ENCODE results near the gene MARK3. TPM values are rescaled to one million over a fixed set of nuclear protein-coding genes. Genes with fewer than 3 reads are reported as not detected.

MARK3 gene
- total and polyA plus RNA-seq, 2 of the 13 experiments (the other 11 are each of a cell fraction or from before 2014, with no cell fraction given), result 47.7 to 56.6 TPM

DNA sequence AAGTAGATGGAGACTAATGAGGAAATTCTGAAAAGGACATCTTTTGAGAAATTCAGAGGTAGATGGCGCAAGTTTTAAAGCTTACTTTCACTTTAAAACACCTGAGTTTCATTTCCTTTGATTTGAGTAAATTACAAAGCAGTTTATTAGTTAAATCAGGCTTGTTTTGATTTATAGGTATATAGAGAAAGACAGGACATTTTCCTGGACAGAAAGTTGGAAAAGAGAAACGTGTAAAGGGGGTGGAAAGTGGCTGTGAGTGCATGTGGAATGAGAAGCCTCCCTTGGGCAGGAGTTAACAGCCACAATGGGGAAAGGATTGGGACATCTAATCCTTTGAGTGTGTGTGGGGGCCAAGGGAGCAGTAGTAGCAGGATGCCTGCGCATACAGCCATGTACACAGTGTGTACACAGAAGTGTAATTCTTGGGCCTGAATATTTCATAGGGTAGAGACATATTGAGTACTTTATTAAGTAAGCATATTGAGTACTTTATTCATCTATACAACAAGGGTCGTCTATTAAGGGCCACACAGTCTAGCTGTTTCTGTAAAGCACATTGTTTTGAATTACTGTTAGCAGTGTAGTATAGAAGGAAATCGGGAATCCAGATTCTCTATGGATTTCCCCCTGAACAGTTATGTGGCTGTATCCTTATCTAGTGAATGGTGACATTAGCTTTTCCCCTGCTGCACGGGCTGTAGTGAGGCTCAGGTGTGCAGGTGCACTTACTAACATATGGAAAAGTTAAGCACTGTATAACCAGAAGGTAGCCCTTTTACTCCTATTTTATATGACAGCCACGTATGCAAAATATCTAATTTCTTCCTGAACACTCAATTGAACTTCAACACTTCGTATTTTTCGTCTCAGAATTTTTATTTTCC lies 19.1 kb downstream of the MARK3 start (continued):
- no peak for TF ChIP-seq ZFYVE20 (CRISPR knock-in tag; IDR thresholded peaks at IDR 0.05; ENCODE audit: borderline replicate concordance, low read depth)

DNA sequence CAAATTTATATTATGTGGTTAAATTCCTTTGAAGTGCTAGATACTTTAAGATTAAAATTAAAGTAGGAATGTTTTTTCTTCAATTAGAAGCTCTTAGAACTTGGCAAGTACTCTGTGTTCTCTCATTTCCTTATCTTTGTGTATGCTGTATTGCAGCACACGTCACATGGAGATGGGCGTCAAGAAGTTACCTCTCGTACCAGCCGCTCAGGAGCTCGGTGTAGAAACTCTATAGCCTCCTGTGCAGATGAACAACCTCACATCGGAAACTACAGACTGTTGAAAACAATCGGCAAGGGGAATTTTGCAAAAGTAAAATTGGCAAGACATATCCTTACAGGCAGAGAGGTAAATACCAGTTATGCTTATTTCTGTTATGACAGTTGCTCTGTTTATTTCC lies 19.7 kb downstream of the MARK3 start:
- in situ Hi-C loops (cut with HindIII; ENCODE audit: extremely low pct_ligation_motif_present, low pct_unique_long_range_greater_than_20kb), result no loop called here
- intact Hi-C loops (cut with micrococcal nuclease; ENCODE audit: unreplicated experiment), result no loop called here
- H3K4me1 ChIP-seq (ENCODE audit: insufficient read depth, low read length), result peaks cover 15% of the 10 kb centered on the region; the same call in 1 of the 2 replicates
- no peak overlapping the region for H2AFZ ChIP-seq (ENCODE audit: low read length)
- TF ChIP-seq, protein P1, sequence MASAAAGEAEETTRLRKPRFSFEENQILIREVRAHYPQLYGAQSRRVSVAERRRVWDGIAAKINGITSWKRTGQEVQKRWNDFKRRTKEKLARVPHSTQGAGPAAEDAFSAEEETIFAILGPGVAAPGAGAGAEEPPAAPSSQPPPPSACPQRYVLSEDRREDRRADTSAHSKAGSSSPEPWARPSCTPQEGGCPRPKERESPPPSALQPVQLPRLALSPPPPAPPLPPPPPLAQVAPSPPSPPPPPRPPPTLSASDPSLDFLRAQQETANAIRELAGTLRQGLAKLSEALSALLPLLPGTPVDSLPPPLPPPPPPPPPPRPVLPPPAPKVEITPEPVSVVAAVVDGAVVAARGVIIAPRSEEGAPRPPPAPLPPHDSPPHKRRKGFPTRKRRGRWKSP (CRISPR knock-in tag; IDR thresholded peaks at IDR 0.05), result no peak
- no peak for TF ChIP-seq NFE2 (CRISPR knock-in tag; IDR thresholded peaks at IDR 0.05)
- no peak for TF ChIP-seq POLR2A (IDR thresholded peaks at IDR 0.05; ENCODE audit: insufficient read depth in 1 of 2, low read depth in 2 of 2, low read length in 2 of 2)
- TF ChIP-seq ZNF766 (CRISPR knock-in tag; IDR thresholded peaks at IDR 0.05; ENCODE audit: borderline replicate concordance), result no peak
- no peak for TF ChIP-seq ZKSCAN5 (CRISPR knock-in tag; IDR thresholded peaks at IDR 0.05)
- no peak for TF ChIP-seq JUNB (CRISPR knock-in tag; IDR thresholded peaks at IDR 0.05; ENCODE audit: borderline replicate concordance)
- no peak for TF ChIP-seq ZNF567 (CRISPR knock-in tag; IDR thresholded peaks at IDR 0.05; ENCODE audit: borderline replicate concordance)
- TF ChIP-seq RFX1 (IDR thresholded peaks at IDR 0.05), result no peak
- no peak overlapping the region for H3K27ac ChIP-seq (ENCODE audit: extremely low read length, insufficient read depth, low read length)
- CTCF ChIA-PET (ENCODE audit: low intra/inter-chr PET ratio, low total read pairs), result no interaction called here
- no peaks in the 10 kb centered on the region for H3K9me3 ChIP-seq (ENCODE audit: low read length)
- H3K4me2 ChIP-seq (ENCODE audit: low read depth, low read length), result no peak overlapping the region
- peaks cover 2 to 16% of the 10 kb centered on the region in 2 experiments; a peak in 4 of 5 replicates for H3K36me3 ChIP-seq (replicated peaks in 1 of 2; ENCODE audit: control insufficient read depth in 1 of 2, insufficient read depth in 2 of 2, low read length in 2 of 2)
- ATAC-seq (no peak), FAIRE-seq (no peak), DNase-seq (ENCODE audit: low spot score) (no peak)
- POLR2A ChIA-PET, result no interaction called here
- 94% methylated on average over 7 of the region's 7 CpGs for WGBS (ENCODE audit: low lambda C conversion rate)
- no peaks in the 10 kb centered on the region for H3K27me3 ChIP-seq (ENCODE audit: control insufficient read depth in 1 of 2, insufficient read depth in 2 of 2, low read length in 2 of 2)
- H3K79me2 ChIP-seq (ENCODE audit: insufficient read depth, low read length), result peaks cover 52% of the 10 kb centered on the region
- peaks cover 9% of the 10 kb centered on the region; the same call in 1 of the 2 replicates for H4K20me1 ChIP-seq (ENCODE audit: insufficient read depth, low read length)
- no TSS peak for BruUV-seq (replicated peaks)
- H3K9ac ChIP-seq (ENCODE audit: insufficient read depth, low read depth, low read length), result no peak overlapping the region
- no peak overlapping the region for H3K4me3 ChIP-seq (replicated peaks in 1 of 3; ENCODE audit: insufficient read depth in 1 of 3, low read depth in 2 of 3, low read length in 3 of 3)
